Hepatocyte (in vitro differentiated cells): ENCODE results near the gene SLC7A5. TPM values are rescaled to one million over a fixed set of nuclear protein-coding genes. Genes with fewer than 3 reads are reported as not detected.
A peak's percentile ranks its signal among the peaks of the same experiment; 100 is the strongest.

Experiments used
- DNase-seq: peaks from one replicate; pipeline ENCODE4 v3.0.0-alpha.2; 2016; ENCODE audit warnings: low spot score
- H2AFZ ChIP-seq: fragments of 200-600 bp; sonication (generic); 2 replicates; pipeline ENCODE4 v1.6.0; 2016; ENCODE audit warnings: antibody characterized with exemption, mild to moderate bottlenecking
- H3K27ac ChIP-seq: fragments of 200-600 bp; sonication (generic); 2 replicates; pipeline ENCODE4 v1.5.1; 2016; ENCODE audit warnings: mild to moderate bottlenecking
- H3K27me3 ChIP-seq: fragments of 200-600 bp; sonication (generic); 2 replicates; pipeline ENCODE4 v1.6.1; 2016
- H3K36me3 ChIP-seq: fragments of 200-600 bp; sonication (generic); replicated peaks from 2 replicates; pipeline ENCODE4 v1.5.1; 2016; ENCODE audit warnings: low read depth; ENCODE audit not compliant: insufficient read depth
- H3K4me1 ChIP-seq: fragments of 200-600 bp; sonication (generic); 2 replicates; pipeline ENCODE4 v1.5.1; 2016; ENCODE audit warnings: mild to moderate bottlenecking, moderate library complexity; ENCODE audit not compliant: insufficient read depth
- H3K4me2 ChIP-seq: fragments of 200-600 bp; sonication (generic); 2 replicates; pipeline ENCODE4 v1.6.0; 2016
- H3K4me3 ChIP-seq: fragments of 200-600 bp; sonication (generic); 2 replicates; pipeline ENCODE4 v1.5.1; 2016; ENCODE audit warnings: mild to moderate bottlenecking
- H3K79me2 ChIP-seq: fragments of 200-600 bp; sonication (generic); 2 replicates; pipeline ENCODE4 v1.6.0; 2017; ENCODE audit warnings: mild to moderate bottlenecking
- H3K9me2 ChIP-seq: fragments of 200-600 bp; sonication (generic); replicated peaks from 2 replicates; pipeline ENCODE4 v1.6.0; 2017; ENCODE audit warnings: mild to moderate bottlenecking; ENCODE audit not compliant: insufficient read depth
- H3K9me3 ChIP-seq: fragments of 200-600 bp; sonication (generic); 2 replicates; pipeline ENCODE4 v1.5.1; 2016; ENCODE audit warnings: low read depth, mild to moderate bottlenecking
- H4K20me1 ChIP-seq: fragments of 200-600 bp; sonication (generic); 2 replicates; pipeline ENCODE4 v1.6.0; 2016; ENCODE audit warnings: mild to moderate bottlenecking; ENCODE audit not compliant: insufficient read depth, poor library complexity, severe bottlenecking
- CTCF ChIP-seq: fragments of 200-600 bp; sonication (generic); IDR thresholded peaks from 2 replicates; pipeline ENCODE4 v1.5.1; 2016; ENCODE audit warnings: antibody characterized with exemption, mild to moderate bottlenecking; ENCODE audit not compliant: poor library complexity
- EZH2 ChIP-seq: fragments of 200-600 bp; sonication (generic); IDR thresholded peaks from 2 replicates; pipeline ENCODE4 v1.6.1; 2016; ENCODE audit warnings: antibody characterized with exemption, mild to moderate bottlenecking, borderline replicate concordance
- EZH2phosphoT487 ChIP-seq: fragments of 200-600 bp; sonication (generic); IDR thresholded peaks from one replicate; pipeline ENCODE4 v1.6.1; 2018; ENCODE audit warnings: antibody characterized with exemption, mild to moderate bottlenecking, low read depth, moderate library complexity; ENCODE audit not compliant: unreplicated experiment, severe bottlenecking
- WGBS: methylation state at CpG from one replicate; pipeline ENCODE4 v1.1.6; 2016; ENCODE audit warnings: low lambda C conversion rate; ENCODE audit errors: missing lambda C conversion rate; 5-methylcytosine and 5-hydroxymethylcytosine counted together
- polyA plus RNA-seq: library from polyadenylated mRNA; unstranded; fragments of >200 nt; fragmentation: Nextera tagmentation; extraction: Ambion mirVana; gene quantifications from 2 replicates; pipeline ENCODE4 v1.2.1, GENCODE V29; 2016
- total RNA-seq: library from RNA; depleted of rRNA; stranded (reverse); fragments of >200 nt; gene quantifications from 2 replicates; pipeline ENCODE4 v1.2.3, GENCODE V29; 2014

The SLC7A5 gene
- total and polyA plus RNA-seq, 2 experiments from 2014 or later = 29.3 to 52.5 TPM

GRCh38 chr16:87822108-87822970, 47.0 kb downstream of the SLC7A5 start:
- H3K4me1 ChIP-seq = peaks cover 19% of the 10 kb centered on the region
- WGBS = 47% methylated on average over 38 of the region's 38 CpGs
- H3K4me3 ChIP-seq = no peak overlapping the region
- H3K27me3 ChIP-seq = no peaks in the 10 kb centered on the region
- H4K20me1 ChIP-seq = no peaks in the 10 kb centered on the region
- no peaks in the 10 kb centered on the region for H3K9me2 ChIP-seq
- TF ChIP-seq EZH2 (no peak), CTCF (no peak), EZH2phosphoT487 (no peak)
- no peaks in the 10 kb centered on the region for H3K36me3 ChIP-seq
- no peak overlapping the region for H2AFZ ChIP-seq
- DNase-seq = no peak
- H3K9me3 ChIP-seq = no peaks in the 10 kb centered on the region
- H3K4me2 ChIP-seq = peak overlapping the region; percentile 44
- peak overlapping the region; percentile 71 for H3K27ac ChIP-seq
- H3K79me2 ChIP-seq = no peaks in the 10 kb centered on the region

- H3K79me2 ChIP-seq = no peaks in the 10 kb centered on the region
- no peak overlapping the region for H2AFZ ChIP-seq
- no peaks in the 10 kb centered on the region for H3K9me2 ChIP-seq
- peaks cover 19% of the 10 kb centered on the region for H3K4me1 ChIP-seq
- no peaks in the 10 kb centered on the region for H3K9me3 ChIP-seq
- no peak for DNase-seq
- WGBS = 67% methylated on average over 18 of the region's 18 CpGs
- no peaks in the 10 kb centered on the region for H4K20me1 ChIP-seq
- TF ChIP-seq CTCF = no peak
- TF ChIP-seq EZH2phosphoT487 = no peak
- no peak for TF ChIP-seq EZH2
- H3K27ac ChIP-seq = peak overlapping the region; percentile 71
- no peak overlapping the region for H3K4me3 ChIP-seq
- H3K36me3 ChIP-seq = no peaks in the 10 kb centered on the region
- H3K27me3 ChIP-seq = no peaks in the 10 kb centered on the region
- no peak overlapping the region for H3K4me2 ChIP-seq
Observed at GRCh38 chr16:87821376-87822107, 47.8 kb downstream of the SLC7A5 start.

- Histone ChIP-seq H3K4me1 (peaks cover 19% of the 10 kb centered on the region), H3K4me2 (no peak overlapping the region), H3K27me3 (no peaks in the 10 kb centered on the region), H3K9me3 (no peaks in the 10 kb centered on the region), H3K79me2 (no peaks in the 10 kb centered on the region), H4K20me1 (no peaks in the 10 kb centered on the region), H2AFZ (no peak overlapping the region), H3K27ac (no peak overlapping the region), H3K4me3 (no peak overlapping the region), H3K9me2 (no peaks in the 10 kb centered on the region), H3K36me3 (no peaks in the 10 kb centered on the region)
- no peak for DNase-seq
- 91% methylated on average over 17 of the region's 17 CpGs for WGBS
- TF ChIP-seq EZH2phosphoT487 (no peak), CTCF (no peak), EZH2 (no peak)
Observed at GRCh38 chr16:87819983-87820382, 49.3 kb downstream of the SLC7A5 start.
